ENCODE measurements around the gene LZTS3. TPM values are rescaled to one million over a fixed set of nuclear protein-coding genes. Genes with fewer than 3 reads are reported as not detected.
"Not testable (repeated sequence)": the region's sequence is repeated elsewhere in the genome, so short reads cannot be mapped to it uniquely, and the experiment has no call there.

LZTS3 gene
- total RNA-seq, 5 donors from 2014 or later (not counting 1 experiment from before 2014, with no cell fraction given) = 14.4 to 19.6 (median 15.3) TPM

- H3K36me3 ChIP-seq (ENCODE audit: control insufficient read depth in 2 of 2, extremely low read depth in 1 of 2, insufficient read depth in 1 of 2, low read length in 1 of 2) = peaks cover 13 to 30% of the 10 kb centered on the region in 2 donors
- H3K9me3 ChIP-seq; H3K4me3 Mint-ChIP-seq; CTCF ChIA-PET; H3K4me1 Mint-ChIP-seq; H3K4me1 ChIP-seq (ENCODE audit: control insufficient read depth in 1 of 2, extremely low read depth in 1 of 2, insufficient read depth in 2 of 2, low read length in 2 of 2); H3K4me3 ChIP-seq (ENCODE audit: control insufficient read depth in 1 of 2, extremely low read depth in 1 of 2, low read length in 1 of 2); H3K27ac ChIP-seq (ENCODE audit: low read length); H3K27ac Mint-ChIP-seq; H3K27me3 ChIP-seq (replicated peaks in 1 of 2; ENCODE audit: control insufficient read depth in 2 of 2, extremely low read depth in 1 of 2, insufficient read depth in 2 of 2, low read length in 1 of 2); POLR2A ChIA-PET; DNase-seq; H3K27me3 Mint-ChIP-seq; H3K9me3 Mint-ChIP-seq; ATAC-seq (replicated peaks in 1 of 4): not testable (repeated sequence)
- H3K36me3 Mint-ChIP-seq = peaks cover 26% of the 10 kb centered on the region
- 90% methylated on average over 3 of the region's 9 CpGs for WGBS (ENCODE audit: insufficient coverage)
These were observed 14.5 kb upstream of the LZTS3 start for GRCh38 chr20:3187861-3188260.

GRCh38 chr20:3183896-3184612, 10.7 kb upstream of the LZTS3 start:
- ATAC-seq (replicated peaks in 1 of 4) (no peak), DNase-seq (no peak)
- no peaks in the 10 kb centered on the region for H3K9me3 Mint-ChIP-seq
- H3K9me3 ChIP-seq = no peaks in the 10 kb centered on the region
- H3K4me1 ChIP-seq (ENCODE audit: control insufficient read depth in 1 of 2, extremely low read depth in 1 of 2, insufficient read depth in 2 of 2, low read length in 2 of 2) = no peaks in the 10 kb centered on the region
- no peak overlapping the region for H3K4me3 Mint-ChIP-seq
- H3K27me3 ChIP-seq (replicated peaks in 1 of 2; ENCODE audit: control insufficient read depth in 2 of 2, extremely low read depth in 1 of 2, insufficient read depth in 2 of 2, low read length in 1 of 2) = no peaks in the 10 kb centered on the region
- POLR2A ChIA-PET = no interaction called here
- WGBS (ENCODE audit: insufficient coverage) = 100% methylated on average over 1 of the region's 3 CpGs
- CTCF ChIA-PET = interaction anchor here in 1 of 2 donors (0.7 kb wide), 1 partner anchor 764 kb away, joined by 3 read pairs; no protein-coding TSS in a partner anchor
- peaks cover 0 to 3% of the 10 kb centered on the region in 2 donors for H3K36me3 ChIP-seq (ENCODE audit: control insufficient read depth in 2 of 2, extremely low read depth in 1 of 2, insufficient read depth in 1 of 2, low read length in 1 of 2)
- H3K36me3 Mint-ChIP-seq = no peaks in the 10 kb centered on the region
- H3K4me3 ChIP-seq (ENCODE audit: control insufficient read depth in 1 of 2, extremely low read depth in 1 of 2, low read length in 1 of 2) = no peak overlapping the region
- no peak overlapping the region for H3K27ac ChIP-seq (ENCODE audit: low read length)
- H3K27me3 Mint-ChIP-seq = no peaks in the 10 kb centered on the region
- H3K4me1 Mint-ChIP-seq = no peaks in the 10 kb centered on the region
- no peak overlapping the region for H3K27ac Mint-ChIP-seq

- H3K4me1 Mint-ChIP-seq; H3K4me1 ChIP-seq (ENCODE audit: control insufficient read depth in 1 of 2, extremely low read depth in 1 of 2, insufficient read depth in 2 of 2, low read length in 2 of 2); H3K4me3 ChIP-seq (ENCODE audit: control insufficient read depth in 1 of 2, extremely low read depth in 1 of 2, low read length in 1 of 2); H3K9me3 Mint-ChIP-seq; H3K27me3 Mint-ChIP-seq; H3K27ac Mint-ChIP-seq; H3K36me3 ChIP-seq (ENCODE audit: control insufficient read depth in 2 of 2, extremely low read depth in 1 of 2, insufficient read depth in 1 of 2, low read length in 1 of 2); H3K4me3 Mint-ChIP-seq; ATAC-seq (replicated peaks in 1 of 4); POLR2A ChIA-PET; H3K27me3 ChIP-seq (replicated peaks in 1 of 2; ENCODE audit: control insufficient read depth in 2 of 2, extremely low read depth in 1 of 2, insufficient read depth in 2 of 2, low read length in 1 of 2); H3K9me3 ChIP-seq; DNase-seq; H3K36me3 Mint-ChIP-seq; H3K27ac ChIP-seq (ENCODE audit: low read length): not testable (repeated sequence)
- 100% methylated on average over 1 of the region's 5 CpGs for WGBS (ENCODE audit: insufficient coverage)
- CTCF ChIA-PET = interaction anchor here in 1 of 2 donors (0.7 kb wide), 1 partner anchor 27 kb away, joined by 4 read pairs; no protein-coding TSS in a partner anchor
These were observed 9.1 kb upstream of the LZTS3 start for GRCh38 chr20:3182429-3182828.

GRCh38 chr20:3181270-3181669, 7.9 kb upstream of the LZTS3 start:
- no peaks in the 10 kb centered on the region for H3K4me1 Mint-ChIP-seq
- H3K9me3 Mint-ChIP-seq = no peaks in the 10 kb centered on the region
- Histone ChIP-seq H3K27ac (ENCODE audit: low read length) (no peak overlapping the region), H3K27me3 (replicated peaks in 1 of 2; ENCODE audit: control insufficient read depth in 2 of 2, extremely low read depth in 1 of 2, insufficient read depth in 2 of 2, low read length in 1 of 2) (no peaks in the 10 kb centered on the region), H3K36me3 (ENCODE audit: control insufficient read depth in 2 of 2, extremely low read depth in 1 of 2, insufficient read depth in 1 of 2, low read length in 1 of 2) (no peaks in the 10 kb centered on the region), H3K9me3 (no peaks in the 10 kb centered on the region), H3K4me1 (ENCODE audit: control insufficient read depth in 1 of 2, extremely low read depth in 1 of 2, insufficient read depth in 2 of 2, low read length in 2 of 2) (no peaks in the 10 kb centered on the region), H3K4me3 (ENCODE audit: control insufficient read depth in 1 of 2, extremely low read depth in 1 of 2, low read length in 1 of 2) (no peak overlapping the region)
- H3K36me3 Mint-ChIP-seq = no peaks in the 10 kb centered on the region
- H3K27me3 Mint-ChIP-seq = no peaks in the 10 kb centered on the region
- CTCF ChIA-PET = interaction anchor here in 1 of 2 donors (0.7 kb wide), 1 partner anchor 76 kb away, joined by 4 read pairs; no protein-coding TSS in a partner anchor
- no peak overlapping the region for H3K27ac Mint-ChIP-seq
- no peak overlapping the region for H3K4me3 Mint-ChIP-seq
- WGBS (ENCODE audit: insufficient coverage) = no CpG with 5 or more reads among the region's 5 CpGs
- no peak for DNase-seq
- ATAC-seq (replicated peaks in 1 of 4) = no peak
- POLR2A ChIA-PET = no interaction called here

GRCh38 chr20:3180319-3180718, 7.0 kb upstream of the LZTS3 start:
- H3K9me3 Mint-ChIP-seq = no peaks in the 10 kb centered on the region
- no peaks in the 10 kb centered on the region for H3K9me3 ChIP-seq
- no peak overlapping the region for H3K4me3 Mint-ChIP-seq
- DNase-seq (no peak), ATAC-seq (replicated peaks in 1 of 4) (no peak)
- POLR2A ChIA-PET = no interaction called here
- H3K27ac Mint-ChIP-seq = no peak overlapping the region
- no peaks in the 10 kb centered on the region for H3K36me3 Mint-ChIP-seq
- no peak overlapping the region for H3K27ac ChIP-seq (ENCODE audit: low read length)
- H3K4me1 Mint-ChIP-seq = no peaks in the 10 kb centered on the region
- WGBS (ENCODE audit: insufficient coverage) = 68% methylated on average over 2 of the region's 4 CpGs
- H3K36me3 ChIP-seq (ENCODE audit: control insufficient read depth in 2 of 2, extremely low read depth in 1 of 2, insufficient read depth in 1 of 2, low read length in 1 of 2) = no peaks in the 10 kb centered on the region
- H3K27me3 ChIP-seq (replicated peaks in 1 of 2; ENCODE audit: control insufficient read depth in 2 of 2, extremely low read depth in 1 of 2, insufficient read depth in 2 of 2, low read length in 1 of 2) = no peaks in the 10 kb centered on the region
- CTCF ChIA-PET = no interaction called here
- peaks cover 0 to 3% of the 10 kb centered on the region in 2 donors for H3K27me3 Mint-ChIP-seq
- no peaks in the 10 kb centered on the region for H3K4me1 ChIP-seq (ENCODE audit: control insufficient read depth in 1 of 2, extremely low read depth in 1 of 2, insufficient read depth in 2 of 2, low read length in 2 of 2)
- no peak overlapping the region for H3K4me3 ChIP-seq (ENCODE audit: control insufficient read depth in 1 of 2, extremely low read depth in 1 of 2, low read length in 1 of 2)

- no peak for ATAC-seq (replicated peaks in 1 of 4)
- H3K27me3 ChIP-seq (replicated peaks in 1 of 2; ENCODE audit: control insufficient read depth in 2 of 2, extremely low read depth in 1 of 2, insufficient read depth in 2 of 2, low read length in 1 of 2) = peaks cover 2 to 9% of the 10 kb centered on the region in 2 experiments
- Mint-ChIP-seq H3K4me3 (no peak overlapping the region), H3K4me1 (peaks cover 8% of the 10 kb centered on the region in 3 donors), H3K9me3 (no peaks in the 10 kb centered on the region), H3K27ac (no peak overlapping the region), H3K27me3 (peaks cover 0 to 10% of the 10 kb centered on the region in 2 donors), H3K36me3 (no peaks in the 10 kb centered on the region)
- H3K36me3 ChIP-seq (ENCODE audit: control insufficient read depth in 2 of 2, extremely low read depth in 1 of 2, insufficient read depth in 1 of 2, low read length in 1 of 2) = no peaks in the 10 kb centered on the region
- H3K27ac ChIP-seq (ENCODE audit: low read length) = no peak overlapping the region
- ChIA-PET POLR2A (no interaction called here), CTCF (interaction anchor here in 1 of 2 donors (0.7 kb wide), 1 partner anchor 226 kb away, joined by 4 read pairs; no protein-coding TSS in a partner anchor)
- no peak for DNase-seq
- H3K4me3 ChIP-seq (ENCODE audit: control insufficient read depth in 1 of 2, extremely low read depth in 1 of 2, low read length in 1 of 2) = no peak overlapping the region
- 86% methylated on average over 1 of the region's 8 CpGs for WGBS (ENCODE audit: insufficient coverage)
- no peaks in the 10 kb centered on the region for H3K9me3 ChIP-seq
- H3K4me1 ChIP-seq (ENCODE audit: control insufficient read depth in 1 of 2, extremely low read depth in 1 of 2, insufficient read depth in 2 of 2, low read length in 2 of 2) = peaks cover 2 to 14% of the 10 kb centered on the region in 2 experiments
These were observed 4.6 kb upstream of the LZTS3 start for GRCh38 chr20:3177746-3178485.

All from T-cell (primary cell).